ENCODE data around the gene GMIP.

DNA sequence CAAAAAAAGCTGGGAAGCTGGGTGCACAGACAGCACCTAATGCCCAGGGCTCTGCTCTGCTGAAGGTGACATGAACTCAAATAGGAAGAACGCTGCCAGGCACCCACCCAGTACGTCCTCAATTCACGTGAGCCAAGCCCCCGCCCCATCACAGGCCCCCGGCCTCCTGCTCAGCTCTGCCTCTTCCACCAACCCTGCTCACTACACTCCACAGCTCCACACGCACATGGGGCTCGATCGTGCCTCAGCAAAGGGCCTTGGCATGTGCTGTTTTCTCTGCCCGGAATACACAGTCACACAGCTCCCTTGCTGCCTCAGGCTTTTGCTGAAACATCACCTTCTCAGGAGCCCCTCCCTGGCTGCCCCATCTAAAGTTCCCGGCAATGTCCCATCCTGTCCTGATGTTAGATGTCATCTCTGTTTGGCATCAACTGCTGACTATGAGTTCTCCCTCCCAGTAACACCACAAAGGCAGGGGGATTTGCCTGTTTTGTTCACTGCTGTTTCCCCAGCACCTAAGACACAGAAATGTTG is 17.8 kb upstream of the GMIP start:
- TF ChIP-seq, protein P1, sequence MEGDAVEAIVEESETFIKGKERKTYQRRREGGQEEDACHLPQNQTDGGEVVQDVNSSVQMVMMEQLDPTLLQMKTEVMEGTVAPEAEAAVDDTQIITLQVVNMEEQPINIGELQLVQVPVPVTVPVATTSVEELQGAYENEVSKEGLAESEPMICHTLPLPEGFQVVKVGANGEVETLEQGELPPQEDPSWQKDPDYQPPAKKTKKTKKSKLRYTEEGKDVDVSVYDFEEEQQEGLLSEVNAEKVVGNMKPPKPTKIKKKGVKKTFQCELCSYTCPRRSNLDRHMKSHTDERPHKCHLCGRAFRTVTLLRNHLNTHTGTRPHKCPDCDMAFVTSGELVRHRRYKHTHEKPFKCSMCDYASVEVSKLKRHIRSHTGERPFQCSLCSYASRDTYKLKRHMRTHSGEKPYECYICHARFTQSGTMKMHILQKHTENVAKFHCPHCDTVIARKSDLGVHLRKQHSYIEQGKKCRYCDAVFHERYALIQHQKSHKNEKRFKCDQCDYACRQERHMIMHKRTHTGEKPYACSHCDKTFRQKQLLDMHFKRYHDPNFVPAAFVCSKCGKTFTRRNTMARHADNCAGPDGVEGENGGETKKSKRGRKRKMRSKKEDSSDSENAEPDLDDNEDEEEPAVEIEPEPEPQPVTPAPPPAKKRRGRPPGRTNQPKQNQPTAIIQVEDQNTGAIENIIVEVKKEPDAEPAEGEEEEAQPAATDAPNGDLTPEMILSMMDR (conservative IDR thresholded peaks at IDR 0.05 in 1 of 2, IDR thresholded peaks at IDR 0.05 in 1 of 2; ENCODE audit: low read depth in 1 of 2, low read length in 2 of 2), result no peak
- TF ChIP-seq EZH2 (IDR thresholded peaks at IDR 0.05; ENCODE audit: low read length, missing control alignments), result no peak

All from fibroblast of lung (primary cell).